NOMO-1 treated with dmso at 0.1 percent for 144 hours (cell line): Measurements from ENCODE around the gene LGSN.
"Not testable (repeated sequence)": the region's sequence is repeated elsewhere in the genome, so short reads cannot be mapped to it uniquely, and the experiment has no call there.

Experiments used
- DNase-seq: peaks from one replicate; lab custom pipeline; 2025; ENCODE audit not compliant: unreplicated experiment; lab: John Stamatoyannopoulos, UW

LGSN gene, protein sequence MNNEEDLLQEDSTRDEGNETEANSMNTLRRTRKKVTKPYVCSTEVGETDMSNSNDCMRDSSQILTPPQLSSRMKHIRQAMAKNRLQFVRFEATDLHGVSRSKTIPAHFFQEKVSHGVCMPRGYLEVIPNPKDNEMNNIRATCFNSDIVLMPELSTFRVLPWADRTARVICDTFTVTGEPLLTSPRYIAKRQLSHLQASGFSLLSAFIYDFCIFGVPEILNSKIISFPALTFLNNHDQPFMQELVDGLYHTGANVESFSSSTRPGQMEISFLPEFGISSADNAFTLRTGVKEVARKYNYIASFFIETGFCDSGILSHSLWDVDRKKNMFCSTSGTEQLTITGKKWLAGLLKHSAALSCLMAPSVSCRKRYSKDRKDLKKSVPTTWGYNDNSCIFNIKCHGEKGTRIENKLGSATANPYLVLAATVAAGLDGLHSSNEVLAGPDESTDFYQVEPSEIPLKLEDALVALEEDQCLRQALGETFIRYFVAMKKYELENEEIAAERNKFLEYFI

DNA sequence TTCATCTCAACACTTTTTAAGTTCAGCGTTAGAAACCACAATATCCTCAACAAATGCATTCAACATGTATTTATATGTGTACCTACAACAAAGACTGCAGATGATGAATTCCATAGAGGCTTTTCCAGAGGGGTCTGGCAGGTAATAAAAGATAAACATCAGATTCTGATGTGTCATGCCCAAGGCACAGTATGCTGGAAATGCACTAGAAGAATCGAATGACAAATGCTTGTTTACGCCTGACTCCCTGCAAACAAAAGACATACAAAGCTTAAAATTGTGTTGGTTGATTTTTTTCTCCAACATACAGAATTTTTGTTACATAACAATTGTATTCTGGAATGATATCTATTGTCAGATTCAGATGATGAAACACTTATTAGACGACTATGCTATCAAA is at the start of gene LGSN:
Gene LGSN (minus strand): TSS at position 45 of the 400 bp plus-strand sequence. CDS start 40 bp downstream, at position 5.
- DNase-seq: no peak

DNA sequence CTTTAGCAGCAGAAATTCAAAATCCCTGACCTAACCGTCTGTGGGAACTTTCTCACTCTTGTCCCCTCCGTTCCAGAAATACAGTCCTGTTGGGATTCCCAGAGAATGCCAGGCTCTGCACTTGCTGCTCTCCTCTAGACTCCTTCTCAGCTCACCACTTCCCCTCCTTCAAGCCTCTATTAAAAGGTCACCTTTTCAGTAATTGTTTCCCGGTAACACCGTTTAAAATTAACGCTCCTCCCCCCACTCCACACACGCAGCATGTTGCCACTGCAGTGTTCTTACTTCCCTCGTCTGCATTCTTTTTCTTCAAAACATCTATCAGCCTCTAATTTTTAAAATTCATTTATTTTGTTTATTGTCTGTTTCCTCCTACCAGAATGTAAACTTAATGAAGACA is 48.6 kb upstream of the LGSN start:
- DNase-seq: no peak

DNA sequence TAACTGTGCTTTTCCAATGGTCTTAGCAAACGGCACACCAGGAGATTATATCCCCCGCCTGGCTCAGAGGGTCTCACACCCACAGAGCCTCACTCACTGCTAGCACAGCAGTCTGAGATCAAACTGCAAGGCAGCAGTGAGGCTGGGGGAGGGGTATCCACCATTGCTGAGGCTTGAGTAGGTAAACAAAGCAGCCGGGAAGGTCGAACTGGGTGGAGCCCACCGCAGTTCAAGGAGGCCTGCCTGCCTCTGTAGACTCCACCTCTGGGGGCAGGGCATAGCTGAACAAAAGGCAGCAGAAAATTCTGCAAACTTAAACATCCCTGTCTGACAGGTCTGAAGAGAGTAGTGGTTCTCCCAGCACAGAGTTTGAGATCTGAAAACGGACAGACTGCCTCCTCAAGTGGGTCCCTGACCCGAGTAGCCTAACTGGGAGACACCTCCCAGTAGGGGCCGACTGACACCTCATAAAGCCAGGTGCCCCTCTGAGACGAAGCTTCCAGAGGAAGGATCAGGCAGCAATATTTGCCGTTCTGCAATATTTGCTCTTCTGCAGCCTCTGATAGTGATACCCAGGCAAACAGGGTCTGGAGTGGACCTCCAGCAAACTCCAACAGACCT is 42.8 kb upstream of the LGSN start:
- DNase-seq: not testable (repeated sequence)

DNA sequence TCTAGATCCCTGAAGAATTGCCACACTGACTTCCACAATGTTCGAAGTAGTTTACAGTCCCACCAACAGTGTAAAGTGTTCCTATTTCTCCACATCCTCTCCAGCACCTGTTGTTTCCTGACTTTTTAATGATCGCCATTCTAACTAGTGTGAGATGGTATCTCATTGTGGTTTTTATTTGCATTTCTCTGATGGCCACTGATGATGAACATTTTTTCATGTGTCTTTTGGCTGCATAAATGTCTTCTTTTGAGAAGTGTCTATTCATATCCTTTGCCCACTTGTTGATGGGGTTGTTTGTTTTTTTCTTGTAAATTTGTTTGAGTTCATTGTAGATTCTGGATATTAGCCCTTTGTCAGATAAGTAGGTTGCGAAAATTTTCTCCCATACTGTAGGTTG is 37.6 kb upstream of the LGSN start:
- DNase-seq: not testable (repeated sequence)

DNA sequence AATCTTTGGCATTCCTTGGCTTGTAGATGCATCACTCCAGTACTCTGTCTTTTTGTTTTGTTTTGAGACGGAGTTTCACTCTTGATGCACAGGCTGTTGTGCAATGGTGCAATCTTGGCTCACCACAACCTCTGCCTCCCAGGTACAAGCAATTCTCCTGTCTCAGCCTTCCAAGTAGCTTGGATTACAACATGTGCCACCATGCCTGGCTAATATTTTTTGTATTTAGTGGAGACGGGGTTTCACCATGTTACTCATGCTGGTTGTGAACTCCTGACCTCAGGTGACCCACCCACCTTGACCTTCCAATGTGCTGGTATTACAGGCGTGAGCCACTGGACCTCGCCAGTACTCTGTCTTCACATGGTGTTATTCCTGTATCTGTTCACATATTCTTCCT is 35.8 kb upstream of the LGSN start:
- no peak for DNase-seq

DNA sequence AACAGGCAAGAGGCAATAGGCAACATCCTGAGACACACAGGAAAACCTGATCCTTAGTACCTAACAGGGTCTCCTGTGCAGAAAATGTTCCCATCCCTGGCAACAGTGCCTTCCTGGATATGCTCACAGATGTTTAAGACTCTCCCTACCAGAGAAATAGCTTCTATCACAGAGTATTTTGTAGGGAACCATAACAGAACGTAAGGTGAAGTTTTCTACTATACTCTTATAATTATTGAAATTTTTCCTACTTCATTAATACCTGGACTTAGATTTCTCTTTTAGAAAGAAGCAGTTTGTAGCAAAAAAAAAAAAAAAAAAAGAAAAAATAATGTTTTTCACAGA is 33.5 kb upstream of the LGSN start:
- DNase-seq: no peak

DNA sequence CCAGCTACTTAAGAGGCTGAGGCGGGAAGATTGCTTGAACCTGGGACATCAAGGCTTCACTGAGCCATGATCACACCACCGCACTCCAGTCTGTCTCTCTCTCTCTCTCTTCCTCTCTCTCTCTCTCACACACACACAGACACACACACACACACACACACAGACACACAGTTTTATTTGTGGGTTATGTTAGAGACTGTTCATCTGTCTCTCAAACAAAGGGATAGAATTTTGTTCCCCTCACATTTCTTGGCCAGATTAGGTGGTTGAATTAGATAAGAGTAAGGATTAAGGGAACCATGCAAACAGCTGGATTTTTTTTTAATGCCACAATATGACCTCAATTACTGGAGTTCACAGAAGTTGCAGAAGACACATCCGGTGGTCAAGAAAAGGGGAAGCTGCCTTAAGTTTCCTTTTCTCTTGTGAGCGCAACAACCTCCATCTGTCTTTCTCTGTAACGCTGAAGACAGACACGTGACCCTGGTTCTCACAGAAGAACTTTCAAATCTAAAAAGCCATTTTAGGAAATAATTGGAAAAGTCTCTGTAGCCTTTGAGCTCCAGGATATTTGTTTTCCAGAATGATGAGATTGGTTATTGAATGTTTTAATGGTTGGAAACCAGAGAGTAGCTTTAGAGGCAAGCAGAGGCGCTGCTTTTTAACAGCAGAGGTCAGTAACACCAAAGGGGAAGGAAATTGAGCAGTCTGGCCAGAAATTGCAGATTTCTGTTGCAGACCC is 32.9 kb upstream of the LGSN start:
- DNase-seq: peak; percentile 81

DNA sequence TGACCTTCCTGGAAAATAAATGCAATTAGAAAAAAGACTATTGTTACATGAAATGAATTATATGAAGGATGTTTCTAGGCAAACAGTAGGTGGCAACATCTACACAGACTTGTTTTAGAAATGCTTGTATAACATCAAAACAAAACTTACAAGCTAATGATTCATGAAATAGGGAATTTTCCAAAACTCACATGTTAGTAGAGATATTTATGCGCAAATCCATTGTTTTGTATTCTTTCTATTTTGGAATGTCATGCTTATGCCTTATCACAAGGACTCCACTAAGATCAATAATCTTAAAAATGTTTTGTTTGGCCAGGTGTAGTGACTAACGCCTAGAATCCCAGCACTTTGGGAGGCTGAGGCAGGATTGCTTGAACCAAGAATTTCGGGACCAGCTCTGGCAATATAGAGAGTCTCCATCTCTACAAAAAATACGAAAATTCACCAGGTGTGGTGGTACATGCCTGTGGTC is 32.3 kb upstream of the LGSN start:
- DNase-seq: no peak

DNA sequence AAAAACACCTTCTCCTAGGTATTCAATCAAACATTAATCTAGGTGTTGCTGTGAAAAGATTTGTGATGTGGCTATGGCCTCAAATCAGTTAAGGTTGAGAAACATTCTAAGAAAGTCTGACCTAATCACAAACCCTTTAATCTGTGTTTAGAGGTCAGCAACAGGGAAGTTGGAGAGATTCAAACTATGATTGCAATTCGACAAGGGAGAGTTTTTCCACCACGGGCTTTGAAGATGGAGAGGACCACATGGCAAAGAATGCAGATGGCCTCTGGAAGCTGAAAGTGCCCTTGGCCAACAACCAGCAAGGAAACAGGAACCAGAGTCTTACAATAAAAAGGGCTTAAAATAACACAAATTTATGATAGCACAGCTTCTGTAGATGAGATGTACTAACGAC is 29.6 kb upstream of the LGSN start:
- DNase-seq: peak; percentile 50

DNA sequence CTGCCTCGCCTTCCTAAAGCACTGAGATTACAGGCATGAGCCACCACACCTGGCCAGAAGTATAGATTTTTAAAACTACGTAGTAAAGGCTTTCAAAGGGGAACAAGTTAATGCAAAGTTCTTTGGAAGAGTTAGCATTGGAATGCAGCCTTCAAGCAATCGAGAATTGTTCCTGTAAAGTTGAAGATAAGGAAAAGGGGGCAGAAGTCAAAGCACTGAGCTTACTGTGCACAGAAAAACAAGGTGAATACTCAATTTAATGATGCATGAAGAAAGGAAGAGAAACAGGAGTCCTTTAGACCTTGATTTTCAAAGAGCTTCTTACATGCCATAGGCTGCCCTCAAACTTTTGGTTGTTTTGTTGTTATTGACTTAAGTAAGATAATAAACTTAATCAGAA is 29.1 kb upstream of the LGSN start:
- no peak for DNase-seq

DNA sequence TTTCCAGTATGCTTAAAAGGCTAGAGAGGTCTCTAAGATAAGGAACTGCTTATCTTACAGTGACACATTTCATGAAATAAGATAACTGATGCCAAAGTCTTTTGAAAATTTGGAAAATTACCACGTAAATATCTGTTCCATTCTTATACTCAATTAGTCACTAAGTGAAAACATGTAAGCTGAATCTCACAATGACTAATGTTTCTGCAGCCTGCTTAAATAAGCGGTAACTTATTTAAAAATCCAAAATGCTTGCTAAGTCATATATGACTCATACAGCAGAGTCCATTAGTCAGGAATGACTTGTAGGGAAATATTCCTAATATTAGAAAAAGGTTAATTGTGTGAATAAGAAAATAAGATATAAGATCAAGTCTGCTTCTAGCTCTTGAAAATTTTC is 27.8 kb upstream of the LGSN start:
- DNase-seq: no peak

DNA sequence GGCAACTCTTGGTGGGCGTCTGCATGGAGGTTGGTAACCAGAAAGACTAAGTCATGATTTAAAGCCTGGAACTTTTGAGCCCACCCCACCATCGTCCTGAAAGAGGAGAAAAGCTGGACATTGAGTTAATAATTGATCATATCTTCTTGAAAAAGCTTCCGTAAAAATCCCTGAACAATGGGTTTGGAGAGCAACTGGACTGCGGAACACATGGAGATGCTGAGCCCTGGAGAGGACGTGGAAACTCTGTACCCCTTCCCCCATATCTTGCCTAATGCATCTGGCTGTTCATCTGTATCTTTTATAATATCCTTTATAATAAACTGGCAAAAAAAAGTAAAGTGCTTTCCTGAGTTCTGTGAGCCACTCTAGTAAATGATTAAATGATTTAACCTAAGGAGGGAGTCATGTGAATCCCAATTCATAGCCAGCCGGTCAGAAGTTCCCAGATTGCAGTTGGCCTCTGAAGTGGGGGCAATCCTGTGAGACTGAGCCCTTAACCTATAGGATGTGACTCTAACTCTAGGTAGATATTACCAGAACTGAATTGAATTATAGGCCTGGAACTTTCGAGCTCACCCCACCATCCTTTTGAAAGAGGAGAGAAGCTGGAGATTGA is 26.5 kb upstream of the LGSN start:
- no peak for DNase-seq

DNA sequence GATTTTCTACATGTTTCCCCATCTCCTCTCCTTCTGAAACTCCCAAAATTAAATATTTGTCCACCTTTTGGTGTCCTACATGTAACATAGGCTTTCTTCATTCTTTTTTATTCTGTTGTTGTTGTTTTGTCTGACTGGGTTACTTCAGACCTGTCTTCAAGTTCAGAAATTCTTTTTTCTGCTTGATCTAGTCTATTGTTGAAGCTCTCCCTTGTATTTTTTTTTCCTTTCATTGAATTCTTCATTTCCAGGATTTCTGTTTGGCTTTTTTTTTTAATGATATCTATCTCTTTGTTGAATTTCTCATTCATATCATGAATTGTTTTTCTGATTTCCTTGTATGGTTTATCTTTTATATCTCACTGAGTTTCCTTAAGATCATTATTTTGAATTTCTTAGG is 20.6 kb upstream of the LGSN start:
- no peak for DNase-seq

DNA sequence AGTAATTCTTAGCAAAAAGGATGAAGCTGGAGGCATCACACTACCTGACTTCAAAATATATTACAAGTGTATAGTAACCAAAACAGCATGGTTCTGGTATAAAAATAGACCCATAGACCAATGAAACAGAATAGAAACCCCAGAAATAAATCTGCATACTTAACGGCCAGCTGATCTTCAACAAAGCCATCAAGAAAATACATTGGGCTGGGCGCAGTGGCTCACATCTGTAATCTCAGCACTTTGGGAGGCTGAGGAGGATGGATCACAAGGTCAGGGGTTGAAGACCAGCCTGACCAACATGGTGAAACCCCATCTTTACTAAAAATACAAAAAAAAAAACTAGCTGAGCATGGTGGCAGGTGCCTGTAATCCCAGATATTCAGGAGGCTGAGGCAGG is 14.9 kb upstream of the LGSN start:
- not testable (repeated sequence) for DNase-seq

DNA sequence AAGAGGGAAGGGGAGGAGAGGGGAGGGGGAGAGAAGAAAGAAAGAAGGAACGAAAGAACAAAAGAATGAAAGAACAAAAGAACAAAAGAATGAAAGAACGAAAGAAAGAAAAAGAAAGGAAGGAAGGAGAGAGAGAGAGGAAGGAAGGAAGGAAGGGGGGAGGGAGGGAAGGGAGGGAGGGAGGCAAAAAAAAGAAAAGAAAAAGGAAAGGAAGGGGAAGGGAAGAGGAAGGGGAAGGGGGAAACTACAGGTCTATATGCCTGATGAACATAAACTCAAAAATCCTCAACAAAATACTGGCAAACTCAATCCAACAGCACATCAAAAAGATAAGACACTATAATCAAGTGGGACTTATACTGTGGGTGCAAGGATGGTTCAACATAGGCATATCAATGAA is 13.7 kb upstream of the LGSN start:
- no peak for DNase-seq

DNA sequence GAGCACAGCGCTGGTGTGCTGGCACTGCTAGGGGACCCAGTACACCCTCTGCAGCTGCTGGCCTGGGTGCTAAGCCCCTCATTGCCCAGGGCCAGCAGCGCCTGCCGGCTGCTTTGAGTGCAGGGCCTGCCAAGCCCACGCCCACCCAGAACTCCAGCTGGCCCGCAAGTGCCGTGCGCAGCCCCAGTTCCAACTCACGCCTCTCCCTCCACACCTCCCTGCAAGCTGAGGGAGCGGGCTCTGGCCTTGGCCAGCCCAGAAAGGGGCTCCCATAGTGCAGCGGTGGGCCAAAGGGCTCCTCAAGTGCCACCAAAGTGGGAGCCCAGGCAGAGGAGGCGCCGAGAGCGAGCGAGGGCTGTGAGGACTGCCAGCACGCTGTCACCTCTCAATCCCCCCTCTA is 6.8 kb upstream of the LGSN start:
- DNase-seq: not testable (repeated sequence)

DNA sequence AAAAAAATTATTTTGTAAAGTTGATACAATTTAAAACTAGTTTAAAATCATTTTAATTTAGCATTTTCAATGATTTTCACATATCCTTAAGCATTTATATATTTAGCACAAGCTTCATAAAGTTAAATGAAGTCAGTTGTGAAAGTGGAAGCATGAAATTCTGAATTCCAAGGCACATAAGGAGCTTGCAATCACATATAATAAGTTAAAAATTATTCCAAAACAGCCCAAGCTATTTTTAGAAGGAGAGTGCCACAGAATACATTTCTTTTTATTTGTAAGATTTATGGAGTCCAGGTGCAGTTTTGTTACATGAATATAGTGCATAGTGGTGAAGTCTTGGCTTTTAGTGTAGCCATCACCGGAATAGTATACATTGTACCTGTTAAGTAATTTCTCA is 3.2 kb upstream of the LGSN start:
- DNase-seq: no peak

DNA sequence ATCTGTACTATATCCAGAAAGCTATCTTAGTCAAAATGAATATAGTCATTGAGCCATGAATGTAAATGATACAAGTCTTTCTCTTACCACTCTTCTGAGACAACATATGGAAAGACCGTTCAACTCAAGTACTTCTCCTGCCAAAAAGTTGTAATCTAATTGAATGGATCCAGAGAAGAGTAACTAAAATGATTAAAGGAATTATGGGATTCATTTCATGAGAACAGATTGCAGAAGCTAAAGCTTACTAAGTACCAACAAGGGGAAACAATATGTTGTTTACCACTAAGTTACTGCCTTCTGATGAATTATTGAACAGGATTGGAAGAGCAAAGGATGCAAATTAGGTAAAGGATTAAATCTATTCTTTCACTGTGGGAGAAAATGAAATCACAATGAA is 2.0 kb upstream of the LGSN start:
- DNase-seq: no peak

DNA sequence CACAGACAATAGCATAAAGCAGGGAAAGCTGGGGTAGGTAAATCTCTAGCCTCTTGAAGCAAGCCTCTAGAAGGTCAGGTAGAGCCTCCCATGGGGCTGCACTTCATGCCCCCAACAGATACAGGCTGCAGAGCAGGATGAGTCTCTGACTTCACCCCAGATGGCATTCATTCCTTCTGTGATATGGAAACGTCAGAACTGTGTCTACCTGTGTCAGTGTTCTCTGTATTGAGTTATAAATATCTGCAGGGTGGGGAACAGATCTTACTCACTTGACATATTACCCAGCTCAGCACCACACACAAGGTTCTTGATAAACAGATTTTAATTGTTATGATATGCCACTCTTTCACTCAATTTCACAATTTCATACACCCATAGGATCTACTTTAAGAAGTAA is 2.1 kb downstream of the LGSN start:
- DNase-seq: no peak

DNA sequence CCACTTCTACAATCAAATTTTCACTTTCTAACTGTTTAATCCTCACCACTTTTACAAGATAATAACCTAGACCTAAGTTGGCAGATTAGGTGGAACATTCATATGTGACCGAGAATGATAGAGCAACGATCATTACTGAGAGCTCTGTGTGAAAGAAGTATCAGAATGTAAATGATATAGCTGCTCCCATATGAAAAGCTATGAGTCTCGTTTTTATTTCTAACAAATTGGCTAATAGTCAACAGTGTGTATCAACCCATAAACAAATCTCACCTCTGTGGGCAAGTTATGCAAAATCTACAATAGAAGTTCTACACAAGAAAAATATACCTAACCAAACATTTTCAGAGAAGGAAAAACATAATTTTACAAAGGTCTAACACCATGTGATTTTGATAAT is 3.7 kb downstream of the LGSN start:
- DNase-seq: no peak

DNA sequence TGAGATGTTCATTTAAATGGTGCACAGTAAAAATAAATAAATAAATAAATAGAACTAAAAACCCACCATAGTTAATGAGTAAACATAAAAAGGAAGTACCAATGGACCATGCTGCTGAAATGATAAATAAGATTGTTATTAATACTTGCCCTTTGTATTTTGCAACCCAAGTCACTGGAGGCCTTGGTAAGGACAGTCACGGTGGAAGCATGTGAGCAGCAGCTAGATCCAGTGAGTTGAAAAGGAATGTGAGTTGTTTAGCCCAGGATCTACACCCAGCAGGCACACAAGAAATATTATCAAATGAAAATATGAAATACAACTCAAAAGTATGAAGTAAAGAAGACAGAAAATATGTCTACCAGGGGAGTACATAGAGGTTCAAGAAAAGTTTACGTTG is 6.7 kb downstream of the LGSN start:
- DNase-seq: no peak
